Type B pancreatic cell (in vitro differentiated cells): ENCODE results near the gene LRRN2. TPM values are rescaled to one million over a fixed set of nuclear protein-coding genes. Genes with fewer than 3 reads are reported as not detected.
A peak's percentile ranks its signal among the peaks of the same experiment; 100 is the strongest.

Experiments
- DNase-seq: peaks from one replicate; pipeline ENCODE4 v3.0.0; 2021; ENCODE audit warnings: mixed read lengths; ENCODE audit not compliant: unreplicated experiment; ENCODE audit errors: extremely low spot score
- H3K27ac Mint-ChIP-seq: 2 replicates; pipeline ENCODE4 v1.8.0; 2021; ENCODE audit warnings: mild to moderate bottlenecking, mixed read lengths
- H3K27me3 Mint-ChIP-seq: 2 replicates; pipeline ENCODE4 v1.8.0; 2021; ENCODE audit warnings: mixed read lengths
- H3K36me3 Mint-ChIP-seq: 2 replicates; pipeline ENCODE4 v1.8.0; 2021; ENCODE audit warnings: mixed read lengths
- H3K4me1 Mint-ChIP-seq: one replicate; pipeline ENCODE4 v1.8.0; 2021; ENCODE audit warnings: mixed read lengths; ENCODE audit not compliant: unreplicated experiment
- H3K4me3 Mint-ChIP-seq: 2 replicates; pipeline ENCODE4 v1.8.0; 2021; ENCODE audit warnings: mild to moderate bottlenecking, mixed read lengths
- H3K9me3 Mint-ChIP-seq: 2 replicates; pipeline ENCODE4 v1.8.0; 2021; ENCODE audit warnings: mixed read lengths
- CTCF ChIP-seq: fragments of 200-600 bp; sonication (generic); conservative IDR thresholded peaks from 2 replicates; pipeline ENCODE4 v1.5.0; 2021; ENCODE audit warnings: antibody characterized with exemption, mild to moderate bottlenecking
- total RNA-seq: library from RNA; stranded (reverse); gene quantifications from 2 replicates; pipeline ENCODE4 v1.2.1, GENCODE V29; 2021; ENCODE audit warnings: low replicate concordance

LRRN2 gene
- total RNA-seq, 1 donor from 2014 or later = 19.0 TPM

DNA sequence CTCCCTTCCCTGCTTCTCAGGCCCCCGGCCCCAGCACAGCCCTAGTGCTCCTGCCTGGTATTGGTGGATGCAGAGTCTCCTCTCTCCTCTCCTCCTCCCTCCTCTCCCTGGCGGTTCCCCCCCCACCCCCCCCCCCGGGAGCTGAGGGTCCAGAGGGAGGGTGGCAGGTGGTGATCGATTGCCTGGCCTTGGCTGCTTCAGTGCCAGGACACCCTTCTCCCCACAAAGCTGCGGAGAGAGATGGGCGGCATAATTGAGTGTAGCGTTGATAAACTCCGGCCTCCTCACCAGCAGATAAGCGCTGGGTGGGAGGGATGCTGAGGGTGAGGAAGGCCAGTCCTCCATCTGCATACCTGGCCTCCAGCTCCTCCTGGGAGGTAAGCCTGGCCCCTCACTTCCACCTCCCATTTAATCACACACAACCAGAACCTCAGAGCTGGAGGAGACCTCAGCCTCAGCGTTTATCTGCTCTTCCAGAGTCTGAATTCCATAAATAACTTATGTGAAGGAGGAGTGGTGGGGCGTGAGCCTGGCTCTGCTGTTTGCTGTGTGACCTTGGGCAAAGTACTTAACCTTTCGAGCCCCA is 60.8 kb downstream of the LRRN2 start:
- no peak for DNase-seq
- TF ChIP-seq CTCF = no peak
- H3K36me3 Mint-ChIP-seq = no peaks in the 10 kb centered on the region
- peaks cover 12% of the 10 kb centered on the region for H3K4me1 Mint-ChIP-seq
- peaks cover 8% of the 10 kb centered on the region for H3K27me3 Mint-ChIP-seq
- H3K9me3 Mint-ChIP-seq = no peaks in the 10 kb centered on the region
- no peak overlapping the region for H3K27ac Mint-ChIP-seq
- no peak overlapping the region for H3K4me3 Mint-ChIP-seq

GRCh38 chr1:204623894-204624361 is 61.6 kb downstream of the LRRN2 start:
- peaks cover 12% of the 10 kb centered on the region for H3K4me1 Mint-ChIP-seq
- DNase-seq = no peak
- no peaks in the 10 kb centered on the region for H3K9me3 Mint-ChIP-seq
- H3K4me3 Mint-ChIP-seq = no peak overlapping the region
- TF ChIP-seq CTCF = peak; percentile 59
- no peaks in the 10 kb centered on the region for H3K36me3 Mint-ChIP-seq
- peaks cover 8% of the 10 kb centered on the region for H3K27me3 Mint-ChIP-seq
- no peak overlapping the region for H3K27ac Mint-ChIP-seq

DNA sequence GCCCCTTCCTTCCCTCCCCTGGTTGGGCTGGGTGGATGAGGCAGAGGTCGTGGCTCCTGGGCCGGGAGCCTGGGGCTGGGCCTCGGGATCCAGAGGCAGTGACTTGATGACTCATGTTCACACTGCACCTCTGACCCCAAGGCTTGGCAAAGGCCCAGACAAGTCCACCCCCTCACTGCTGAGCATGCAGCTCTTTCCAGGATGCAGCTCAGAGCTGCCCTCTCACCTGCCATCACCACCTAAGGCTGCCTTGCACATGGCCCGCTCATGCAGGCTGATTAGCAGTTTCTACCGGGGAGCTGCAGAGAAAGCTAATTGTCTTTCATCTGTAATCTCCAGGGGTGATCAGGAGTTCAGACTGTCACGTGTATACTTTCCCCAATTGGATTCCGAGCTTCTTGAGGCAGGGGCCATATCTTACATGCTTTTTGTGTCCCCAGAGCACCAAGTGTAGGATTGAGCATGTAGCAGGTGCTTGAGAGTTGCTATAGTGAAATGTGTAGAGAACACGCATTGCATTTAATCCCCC is 62.1 kb downstream of the LRRN2 start:
- H3K36me3 Mint-ChIP-seq = no peaks in the 10 kb centered on the region
- TF ChIP-seq CTCF = no peak
- no peaks in the 10 kb centered on the region for H3K9me3 Mint-ChIP-seq
- DNase-seq = no peak
- H3K27ac Mint-ChIP-seq = no peak overlapping the region
- H3K4me1 Mint-ChIP-seq = peaks cover 12% of the 10 kb centered on the region
- H3K27me3 Mint-ChIP-seq = peaks cover 8% of the 10 kb centered on the region
- no peak overlapping the region for H3K4me3 Mint-ChIP-seq

DNA sequence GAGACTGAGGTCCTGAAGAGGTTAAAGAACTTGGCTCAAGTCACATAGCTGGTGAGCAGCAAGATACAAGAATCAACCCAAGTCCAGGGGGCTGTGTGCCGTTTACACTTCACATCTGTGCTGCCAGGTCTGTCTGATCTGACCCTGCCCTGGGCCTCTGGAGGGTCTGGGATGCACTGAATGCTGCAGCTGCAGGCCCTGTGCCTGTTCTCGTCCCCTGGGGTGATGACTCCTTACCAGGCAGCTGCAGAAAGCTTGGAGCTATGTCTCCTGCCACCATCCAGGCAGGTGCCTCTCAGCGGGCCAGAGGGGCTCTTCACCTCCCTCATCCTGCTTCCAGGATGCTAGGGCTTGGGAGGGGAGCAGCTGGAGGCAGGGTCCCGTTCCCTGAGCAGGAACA is 63.5 kb downstream of the LRRN2 start:
- H3K27ac Mint-ChIP-seq = no peak overlapping the region
- DNase-seq = no peak
- peaks cover 12% of the 10 kb centered on the region for H3K4me1 Mint-ChIP-seq
- no peak for TF ChIP-seq CTCF
- H3K27me3 Mint-ChIP-seq = peaks cover 8% of the 10 kb centered on the region
- no peaks in the 10 kb centered on the region for H3K9me3 Mint-ChIP-seq
- no peaks in the 10 kb centered on the region for H3K36me3 Mint-ChIP-seq
- no peak overlapping the region for H3K4me3 Mint-ChIP-seq

- no peak for TF ChIP-seq CTCF
- no peak for DNase-seq
- Mint-ChIP-seq H3K4me3 (no peak overlapping the region), H3K36me3 (no peaks in the 10 kb centered on the region), H3K27ac (no peak overlapping the region), H3K4me1 (peaks cover 17% of the 10 kb centered on the region), H3K27me3 (peaks cover 11% of the 10 kb centered on the region), H3K9me3 (no peaks in the 10 kb centered on the region)
Observed at GRCh38 chr1:204621396-204621795, 64.1 kb downstream of the LRRN2 start.

- no peaks in the 10 kb centered on the region for H3K9me3 Mint-ChIP-seq
- H3K4me1 Mint-ChIP-seq = peaks cover 15% of the 10 kb centered on the region
- no peak overlapping the region for H3K27ac Mint-ChIP-seq
- no peaks in the 10 kb centered on the region for H3K36me3 Mint-ChIP-seq
- no peak for DNase-seq
- no peak for TF ChIP-seq CTCF
- H3K4me3 Mint-ChIP-seq = no peak overlapping the region
- peaks cover 8% of the 10 kb centered on the region for H3K27me3 Mint-ChIP-seq
Observed at GRCh38 chr1:204619721-204620120, 65.8 kb downstream of the LRRN2 start.
